HG03280 (cell line): ENCODE data around the gene AP4M1.
A peak's percentile ranks its signal among the peaks of the same experiment; 100 is the strongest.

Source experiments
- ATAC-seq: cut with Tn5 transposase; IDR thresholded peaks from one replicate; pipeline ENCODE4 v1.9.1; 2021; ENCODE audit warnings: mild to moderate bottlenecking, moderate library complexity; ENCODE audit not compliant: unreplicated experiment

Gene AP4M1

GRCh38 chr7:100085515-100085914 lies 15.9 kb upstream of the AP4M1 start:
- ATAC-seq, result no peak

- ATAC-seq, result no peak
Observed at GRCh38 chr7:100087055-100087750, 14.2 kb upstream of the AP4M1 start.

- ATAC-seq, result no peak
Observed at GRCh38 chr7:100088095-100088620, 13.3 kb upstream of the AP4M1 start.

- ATAC-seq, result peak; percentile 64
Observed at GRCh38 chr7:100088621-100089457, 12.6 kb upstream of the AP4M1 start, which contains the start of gene COPS6. TSS of gene COPS6 (plus strand) at chr7:100088969. CDS start at chr7:100088991, 22 bp downstream.

- ATAC-seq, result no peak
Observed at GRCh38 chr7:100089458-100090196, 11.8 kb upstream of the AP4M1 start.

- no peak for ATAC-seq
Observed at GRCh38 chr7:100090527-100091410, 10.7 kb upstream of the AP4M1 start.

GRCh38 chr7:100091411-100092181 lies 9.8 kb upstream of the AP4M1 start:
- ATAC-seq, result no peak

- no peak for ATAC-seq
Observed at GRCh38 chr7:100093054-100093453, 8.4 kb upstream of the AP4M1 start.

GRCh38 chr7:100093498-100093897 lies 7.9 kb upstream of the AP4M1 start:
- no peak for ATAC-seq

GRCh38 chr7:100093925-100094486 lies 7.4 kb upstream of the AP4M1 start:
- ATAC-seq, result no peak

- no peak for ATAC-seq
Observed at GRCh38 chr7:100095289-100095688, 6.2 kb upstream of the AP4M1 start.

GRCh38 chr7:100095704-100096103 lies 5.7 kb upstream of the AP4M1 start:
- ATAC-seq, result no peak

GRCh38 chr7:100098913-100099312 lies 2.5 kb upstream of the AP4M1 start:
- no peak for ATAC-seq

- ATAC-seq, result no peak
Observed at GRCh38 chr7:100099452-100099851, 2.0 kb upstream of the AP4M1 start.

GRCh38 chr7:100100420-100101015 lies 925 bp upstream of the AP4M1 start:
- peak; percentile 73 for ATAC-seq

- ATAC-seq, result no peak
Observed at GRCh38 chr7:100102950-100103840, 1.8 kb downstream of the AP4M1 start.

GRCh38 chr7:100105534-100105933 lies 4.1 kb downstream of the AP4M1 start:
- ATAC-seq, result no peak

GRCh38 chr7:100106633-100107032 lies 5.2 kb downstream of the AP4M1 start:
- no peak for ATAC-seq
